GM12878 (cell line): ENCODE data around the gene SEC62. TPM values are rescaled to one million over a fixed set of nuclear protein-coding genes. Genes with fewer than 3 reads are reported as not detected.

ENCODE experiments used
- ATAC-seq: fragments of 200-7000 bp; cut with Tn5 transposase; 3 replicates; pipeline ENCODE4 v1.9.1; 2020; ENCODE audit warnings: mild to moderate bottlenecking, moderate library complexity
- BruUV-seq: library from RNA; stranded (reverse); fragments of 400-500 nt; replicated peaks from 2 replicates; lab custom pipeline; 2021; lab: Mats Ljungman, UMichigan
- CTCF ChIA-PET: fragments of 300-600 bp; sonication (Branson Sonifier 250); formaldehyde crosslinking; extraction: SDS; loops from one replicate; lab custom pipeline; 2021; ENCODE audit warnings: inconsistent platforms; lab: Yijun Ruan, JAX
- POLR2A ChIA-PET: fragments of 350-600 bp; formaldehyde crosslinking; extraction: SDS; loops from one replicate; lab custom pipeline; 2021; ENCODE audit warnings: inconsistent platforms; lab: Charles Lee
- RAD21 ChIA-PET: fragments of 300-600 bp; sonication (Branson Sonifier 250); formaldehyde crosslinking; loops from one replicate; lab custom pipeline; 2023; ENCODE audit warnings: antibody characterized with exemption; ENCODE audit not compliant: unreplicated experiment; lab: Charles Lee
- SMC1A ChIA-PET: fragments of 300-600 bp; sonication (Branson Sonifier 250); formaldehyde crosslinking; loops from one replicate; lab custom pipeline; 2023; ENCODE audit not compliant: unreplicated experiment, uncharacterized antibody; lab: Charles Lee
- DNase-seq: peaks from one replicate; pipeline ENCODE4 v3.0.0-alpha.2; 2011; ENCODE audit warnings: low read depth, low spot score
- FAIRE-seq: peaks from 3 replicates; lab custom pipeline; 2011; peaks lifted over from hg19 to GRCh38; lab: Jason Lieb, UNC
- H2AFZ ChIP-seq: 2 replicates; pipeline ENCODE4 v1.6.0; 2011; ENCODE audit warnings: low read depth, low read length, control low read depth; ENCODE audit not compliant: control insufficient read depth
- H3K27ac ChIP-seq: 2 replicates; pipeline ENCODE4 v1.5.1; 2011; ENCODE audit warnings: control low read depth; ENCODE audit not compliant: control insufficient read depth, insufficient read depth
- H3K27me3 ChIP-seq, 2 experiments: replicated peaks in 1 of 2; 2 replicates each; pipeline versions ENCODE4 v1.6.0 to v1.6.1; 2011; ENCODE audit warnings: low read length in 1 of 2; ENCODE audit not compliant: control insufficient read depth in 2 of 2, insufficient read depth in 2 of 2
- H3K36me3 ChIP-seq, 2 experiments: 2 replicates each; pipeline ENCODE4 v1.5.1; 2011; ENCODE audit warnings: low read length in 1 of 2; ENCODE audit not compliant: control insufficient read depth in 2 of 2, insufficient read depth in 2 of 2
- H3K4me1 ChIP-seq: 2 replicates; pipeline ENCODE4 v1.6.1; 2011; ENCODE audit warnings: mild to moderate bottlenecking, low read length, moderate library complexity, mixed read lengths; ENCODE audit not compliant: control insufficient read depth, insufficient read depth
- H3K4me2 ChIP-seq: 2 replicates; pipeline ENCODE4 v1.6.0; 2011; ENCODE audit warnings: control low read depth; ENCODE audit not compliant: control insufficient read depth, insufficient read depth
- H3K4me3 ChIP-seq: fragments of 200-600 bp; sonication (generic); 2 replicates; pipeline ENCODE4 v1.5.1; 2016
- H3K79me2 ChIP-seq: 2 replicates; pipeline ENCODE4 v1.6.0; 2011; ENCODE audit warnings: low read length; ENCODE audit not compliant: control insufficient read depth, insufficient read depth
- H3K9ac ChIP-seq: 2 replicates; pipeline ENCODE4 v1.8.0; 2011; ENCODE audit warnings: low read length, control low read depth, mixed read lengths; ENCODE audit not compliant: control insufficient read depth, insufficient read depth
- H3K9me3 ChIP-seq: replicated peaks from 3 replicates; pipeline ENCODE4 v1.5.1; 2011; ENCODE audit warnings: mild to moderate bottlenecking, low read length; ENCODE audit not compliant: control insufficient read depth, insufficient read depth
- H4K20me1 ChIP-seq: 2 replicates; pipeline ENCODE4 v1.6.0; 2011; ENCODE audit not compliant: control insufficient read depth, insufficient read depth
- ATF2 ChIP-seq: IDR thresholded peaks from 2 replicates; pipeline ENCODE4 v1.6.1; 2012; ENCODE audit warnings: low read length, inconsistent platforms
- CREB1 ChIP-seq: IDR thresholded peaks from 2 replicates; pipeline ENCODE4 v1.6.1; 2012; ENCODE audit warnings: low read depth, mild to moderate bottlenecking, inconsistent platforms
- CTCF ChIP-seq, 3 experiments: IDR thresholded peaks in 2 of 3; conservative IDR thresholded peaks in 1 of 3; 2 replicates each; pipeline ENCODE4 v1.5.1; 2011; ENCODE audit warnings: low read depth in 3 of 3, low read length in 3 of 3, mild to moderate bottlenecking in 3 of 3, control low read depth in 2 of 3, moderate library complexity in 2 of 3, inconsistent platforms in 1 of 3, mixed read lengths in 1 of 3; ENCODE audit not compliant: control insufficient read depth in 2 of 3, insufficient read depth in 1 of 3; ENCODE audit errors: extremely low read depth in 1 of 3
- MXI1 ChIP-seq: fragments of 150-350 bp; IDR thresholded peaks from 2 replicates; pipeline ENCODE4 v1.6.1; 2011; ENCODE audit warnings: low read depth, mild to moderate bottlenecking, inconsistent platforms, low read length, improper control_type of control experiment
- RELB ChIP-seq: fragments of 450-650 bp; IDR thresholded peaks from 2 replicates; pipeline ENCODE4 v1.6.1; 2017; ENCODE audit warnings: low read depth, mild to moderate bottlenecking, moderate library complexity
- SRF ChIP-seq, 2 experiments: IDR thresholded peaks; 2 replicates each; pipeline ENCODE4 v1.6.1; 2011; ENCODE audit warnings: low read depth in 2 of 2, low read length in 2 of 2, mild to moderate bottlenecking in 1 of 2, moderate library complexity in 1 of 2
- SUZ12 ChIP-seq: fragments of 200-600 bp; sonication (generic); IDR thresholded peaks from one replicate; pipeline ENCODE4 v1.6.1; 2018; ENCODE audit warnings: antibody characterized with exemption, mild to moderate bottlenecking; ENCODE audit not compliant: unreplicated experiment
- YY1 ChIP-seq: IDR thresholded peaks from 2 replicates; pipeline ENCODE4 v1.6.1; 2011; ENCODE audit warnings: low read depth, mild to moderate bottlenecking, low read length
- WGBS: methylation state at CpG from one replicate; pipeline ENCODE4 v1.1.6; 2016; ENCODE audit warnings: low lambda C conversion rate; ENCODE audit not compliant: insufficient replicate concordance, insufficient coverage; ENCODE audit errors: missing lambda C conversion rate; 5-methylcytosine and 5-hydroxymethylcytosine counted together
- in situ Hi-C: fragments of 300-500 bp; cut with MboI; formaldehyde crosslinking; loops from 9 replicates; pipeline ENCODE4 v1.14.3; 2018; ENCODE audit warnings: mixed read lengths
- intact Hi-C: fragments of 100-400 bp; cut with micrococcal nuclease; formaldehyde crosslinking; loops from one replicate; pipeline ENCODE4 v1.14.2; 2022; ENCODE audit not compliant: unreplicated experiment
- polyA plus RNA-seq, 11 experiments: library from polyadenylated mRNA; depleted of rRNA in 4 of 11; unstranded in 6 of 11; stranded (reverse) in 5 of 11; fragments of >200 nt; fragmentation: Nextera tagmentation in 4 of 11; fragmentation: Illumina TruSeq in 1 of 11; extraction: Ambion mirVana in 4 of 11; extraction: Trizol in 1 of 11; gene quantifications; 1 replicate in 1 of 11; 2 replicates in 10 of 11; pipeline versions ENCODE4 v1.2.1 to v1.2.3, GENCODE V29; 2011 to 2016; ENCODE audit warnings: inconsistent platforms in 2 of 11, missing spikeins in 2 of 11, low read depth in 1 of 11
- total RNA-seq, 4 experiments: library from RNA; depleted of rRNA in 3 of 4; stranded (reverse); fragments of >200 nt in 3 of 4; fragmentation: Illumina TruSeq in 1 of 4; extraction: Trizol in 1 of 4; gene quantifications; 2 replicates each; pipeline versions ENCODE4 v1.2.1 to v1.2.3, GENCODE V29; 2013 to 2021

The SEC62 gene
- total and polyA plus RNA-seq, 10 of the 15 experiments (the other 5 are each of a cell fraction or from before 2014, with no cell fraction given): 25.6 to 270 (median 94.8) TPM

GRCh38 chr3:170043506-170043905 is 76.9 kb downstream of the SEC62 start:
- SMC1A ChIA-PET: interaction anchor here (0.6 to 2.4 kb wide), 3 partner anchors 9 to 171 kb away, joined by 3 to 6 read pairs (median 5); no protein-coding TSS in a partner anchor
- peaks cover 43% of the 10 kb centered on the region for H3K4me1 ChIP-seq
- POLR2A ChIA-PET: interaction anchor here (1.0 kb wide), 1 partner anchor 76 kb away, joined by 6 read pairs; no protein-coding TSS in a partner anchor
- intact Hi-C loops: no loop called here
- H3K27ac ChIP-seq: peak overlapping the region; percentile 95
- H3K9me3 ChIP-seq: no peaks in the 10 kb centered on the region
- H2AFZ ChIP-seq: no peak overlapping the region
- H3K9ac ChIP-seq: peak overlapping the region; percentile 19; the same call in 1 of the 2 replicates
- H3K79me2 ChIP-seq: peaks cover 73% of the 10 kb centered on the region
- peaks cover 0 to 1% of the 10 kb centered on the region in 2 experiments; a peak in 2 of 4 replicates for H3K27me3 ChIP-seq
- peak overlapping the region; percentile 53; the same call in 1 of the 2 replicates for H3K4me3 ChIP-seq
- TF ChIP-seq RELB (no peak), CREB1 (no peak), SRF (IDR thresholded peaks at IDR 0.05; ENCODE audit: low read depth in 2 of 2, low read length in 2 of 2) (no peak), MXI1 (no peak), ATF2 (no peak), CTCF (IDR thresholded peaks at IDR 0.05 in 2 of 3, conservative IDR thresholded peaks at IDR 0.05 in 1 of 3; ENCODE audit: control insufficient read depth in 2 of 3, extremely low read depth in 1 of 3, insufficient read depth in 1 of 3, low read depth in 3 of 3, low read length in 3 of 3) (no peak), YY1 (no peak), SUZ12 (no peak)
- TF ChIP-seq, all 136 proteins: peak for 0
- ATAC-seq (no peak), FAIRE-seq (no peak), DNase-seq (no peak)
- BruUV-seq: no TSS peak
- in situ Hi-C loops: loop anchor here (25.0 kb wide), 1 partner anchor 906 kb away; no protein-coding TSS in a partner anchor
- 73% methylated on average over 7 of the region's 7 CpGs for WGBS
- H3K36me3 ChIP-seq: peaks cover 0 to 17% of the 10 kb centered on the region in 2 experiments; a peak in 1 of 4 replicates
- H3K4me2 ChIP-seq: peak overlapping the region; percentile 56
- H4K20me1 ChIP-seq: no peaks in the 10 kb centered on the region
- RAD21 ChIA-PET: interaction anchor here (0.6 kb wide), 1 partner anchor 20 kb away, joined by 3 read pairs; no protein-coding TSS in a partner anchor
- CTCF ChIA-PET: interaction anchor here (0.7 to 1.7 kb wide), 3 partner anchors 11 to 232 kb away, joined by 3 to 4 read pairs (median 4); no protein-coding TSS in a partner anchor
